Activated CD4-positive, alpha-beta T cell treated with anti-CD3 and anti-CD28 coated beads, Interleukin-2, amount 50 U/mL, for 16 hours (primary cell): ENCODE data around the gene RERE.

Experiments
- DNase-seq: peaks from one replicate; pipeline ENCODE4 v3.0.0-alpha.2; 2020

The RERE gene

GRCh38 chr1:8663090-8663802 is 154.2 kb downstream of the RERE start:
- no peak for DNase-seq

DNA sequence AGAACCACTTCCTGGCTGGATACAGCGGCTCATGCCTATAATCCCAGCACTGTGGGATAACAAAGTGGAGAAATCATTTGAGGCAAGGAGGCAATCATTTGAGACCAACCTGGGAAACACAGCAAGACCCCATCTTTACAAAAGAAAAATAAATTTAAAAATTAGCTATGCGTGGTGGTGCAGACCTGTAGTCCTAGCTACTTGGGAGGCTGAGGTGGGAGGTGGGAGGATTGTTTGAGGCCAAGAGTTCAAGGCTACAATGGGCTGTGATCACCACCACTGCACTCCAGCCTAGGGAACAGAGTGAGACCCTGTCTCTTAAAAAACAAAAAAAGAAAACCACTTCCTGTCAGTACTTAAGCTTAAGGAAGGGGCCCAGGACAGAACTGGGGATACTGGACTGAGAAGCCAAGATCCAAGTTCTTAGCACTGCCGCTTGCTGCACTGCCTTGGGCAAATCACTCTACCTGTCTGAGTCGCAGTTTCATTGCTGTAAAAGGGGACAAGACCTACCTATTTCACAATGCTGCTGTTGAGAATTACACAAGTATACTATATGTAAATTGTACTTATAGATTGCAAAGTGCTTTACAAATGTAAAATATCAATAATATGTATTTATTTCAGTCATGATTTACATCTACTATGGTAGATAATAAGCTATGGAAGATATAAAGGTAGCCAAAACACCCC is 154.9 kb downstream of the RERE start:
- DNase-seq = no peak

DNA sequence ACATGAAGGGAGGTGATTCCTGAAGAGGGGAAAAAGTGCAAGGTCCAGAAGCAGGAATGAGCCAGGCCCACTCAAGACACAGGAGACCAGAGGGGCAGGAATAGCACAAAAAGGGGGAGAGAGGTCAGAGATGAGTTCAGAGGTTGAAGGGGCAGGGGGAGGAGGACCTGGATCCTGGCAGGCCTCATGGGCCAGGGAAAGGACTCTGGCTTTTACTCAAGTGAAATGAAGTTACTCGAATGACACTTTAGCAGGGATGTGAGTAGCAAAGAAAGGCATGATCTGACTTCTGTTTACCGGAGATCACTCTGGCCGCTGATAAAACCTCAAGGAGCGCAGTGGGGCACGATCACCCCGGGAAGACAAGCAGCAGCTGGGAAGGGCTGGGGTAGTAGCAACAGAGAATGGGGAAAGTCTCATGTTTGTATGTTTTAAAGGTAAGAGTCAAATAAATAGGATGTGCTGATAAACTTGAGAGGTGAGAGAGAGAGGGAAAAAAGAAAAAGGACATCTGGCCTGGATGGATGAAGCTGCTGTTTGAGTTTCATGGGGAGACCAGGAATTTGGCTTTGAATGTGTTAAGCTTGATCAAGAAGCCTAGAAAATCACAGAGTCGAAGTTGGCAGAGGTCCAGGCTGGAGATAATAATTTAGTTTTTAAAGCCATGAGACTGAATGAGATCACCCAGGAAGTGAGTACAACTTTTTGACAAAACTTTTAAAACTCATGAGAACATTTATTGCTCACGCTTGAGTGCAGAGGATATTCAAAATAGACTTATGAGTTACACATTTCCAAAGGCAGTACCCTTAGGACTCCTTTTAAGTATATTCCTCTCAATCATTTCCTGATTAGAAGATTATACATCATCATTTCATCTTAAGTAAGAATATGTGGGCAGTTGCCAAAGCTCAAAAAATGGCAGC is 156.0 kb downstream of the RERE start:
- DNase-seq = peak; percentile 43

DNA sequence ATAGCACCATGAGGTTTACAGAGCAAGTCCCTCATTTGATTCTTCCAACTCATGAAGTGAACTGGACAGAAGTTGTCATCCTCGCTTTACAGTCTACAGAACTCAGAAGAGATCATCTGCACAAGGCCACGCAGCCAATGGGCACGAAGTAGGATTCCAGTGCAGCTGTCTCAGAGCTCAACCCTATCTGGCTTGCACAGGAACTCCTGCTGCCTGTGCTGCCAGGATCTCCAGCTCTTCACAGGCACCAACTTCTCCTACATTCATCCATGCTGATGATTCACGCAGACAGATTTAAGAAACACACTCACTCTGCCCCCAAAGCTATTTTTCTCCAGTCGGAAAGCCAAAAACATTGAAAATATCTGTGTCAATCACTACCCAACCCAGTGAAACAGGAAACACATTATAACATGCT is 157.0 kb downstream of the RERE start:
- no peak for DNase-seq

DNA sequence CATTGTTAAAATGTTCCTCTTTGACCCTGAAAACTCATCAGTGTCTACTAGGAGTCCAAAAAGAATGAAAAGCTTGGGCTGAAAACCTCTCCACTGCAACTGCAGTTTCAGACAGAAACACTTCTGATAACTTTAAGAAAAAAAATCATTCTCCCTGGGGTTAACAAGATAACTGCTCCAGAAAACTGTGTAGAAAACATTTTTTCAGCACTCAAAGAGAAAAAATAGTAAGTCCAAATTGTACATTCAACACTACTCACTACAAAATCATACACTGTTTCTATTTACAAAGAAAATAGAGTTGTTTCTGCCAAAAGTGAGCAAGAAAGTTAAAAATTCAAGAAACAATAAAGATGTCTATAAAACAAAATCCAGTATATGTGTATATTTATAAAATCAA is 157.8 kb downstream of the RERE start:
- no peak for DNase-seq

- DNase-seq = no peak
Observed at GRCh38 chr1:8653878-8654277, 163.6 kb downstream of the RERE start.

- DNase-seq = peak; percentile 40
Observed at GRCh38 chr1:8652467-8653046, 164.9 kb downstream of the RERE start.

GRCh38 chr1:8651962-8652361 is 165.5 kb downstream of the RERE start:
- no peak for DNase-seq

- DNase-seq = no peak
Observed at GRCh38 chr1:8651236-8651890, 166.1 kb downstream of the RERE start.

- DNase-seq = no peak
Observed at GRCh38 chr1:8649875-8650274, 167.6 kb downstream of the RERE start.

DNA sequence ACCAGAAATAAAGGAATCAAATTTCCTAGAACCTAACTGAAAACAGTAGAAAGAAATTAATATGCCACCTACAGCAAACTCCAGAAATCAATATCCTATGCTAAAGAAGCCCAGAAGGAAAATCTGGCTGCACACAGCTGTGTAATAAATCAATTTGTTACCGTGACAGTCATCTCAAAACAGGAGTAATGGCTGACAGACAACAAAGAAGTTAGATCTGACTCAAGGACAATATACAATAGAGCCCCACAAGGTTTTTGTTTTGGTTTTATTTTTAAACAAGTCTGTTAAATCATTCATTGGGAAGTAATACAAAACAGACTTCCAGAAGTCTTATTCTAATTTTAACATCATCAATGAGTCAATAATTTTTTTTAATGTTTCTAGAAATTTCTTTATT is 168.4 kb downstream of the RERE start:
- peak; percentile 86 for DNase-seq

- no peak for DNase-seq
Observed at GRCh38 chr1:8646996-8647395, 170.4 kb downstream of the RERE start.

- no peak for DNase-seq
Observed at GRCh38 chr1:8646189-8646588, 171.3 kb downstream of the RERE start.

GRCh38 chr1:8643542-8644536 is 173.6 kb downstream of the RERE start:
- DNase-seq = no peak

DNA sequence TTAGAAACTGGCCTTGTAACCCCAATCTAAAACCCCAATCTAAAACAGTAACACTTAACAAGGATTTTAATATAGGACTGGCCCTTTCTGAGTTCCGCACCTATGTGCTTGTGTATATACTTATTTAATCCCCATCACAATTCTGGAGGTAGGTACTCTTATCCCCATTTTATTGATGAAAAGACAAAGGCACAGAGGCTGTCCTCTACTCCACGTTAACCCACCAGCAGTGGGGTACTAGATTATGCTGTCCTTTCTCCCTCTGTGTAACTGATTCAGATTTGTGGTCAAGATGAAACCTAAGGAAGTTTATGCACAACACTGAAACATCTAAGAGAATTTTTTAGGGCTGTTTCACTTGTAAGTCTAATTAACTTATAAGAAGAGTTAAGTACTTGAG is 175.3 kb downstream of the RERE start:
- no peak for DNase-seq

GRCh38 chr1:8641377-8641997 is 176.0 kb downstream of the RERE start:
- no peak for DNase-seq

DNA sequence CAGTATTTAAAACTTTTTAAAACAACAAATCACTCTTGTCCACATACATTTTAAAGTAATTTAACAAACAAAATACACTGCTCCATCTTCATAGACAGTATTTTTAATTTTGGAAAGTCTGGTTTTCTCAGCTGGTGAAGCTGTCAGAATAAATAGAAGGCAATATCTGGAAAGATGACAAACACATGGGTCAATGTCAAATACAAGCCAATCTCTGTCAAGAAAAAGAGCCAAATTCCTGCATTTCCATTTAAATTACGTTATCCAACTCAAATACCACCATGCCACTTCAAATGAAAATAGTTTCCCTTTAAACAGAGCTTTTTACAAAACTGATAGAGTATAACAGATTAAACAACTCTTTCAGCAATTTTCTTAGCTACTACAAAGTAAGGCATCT is 176.5 kb downstream of the RERE start:
- no peak for DNase-seq

DNA sequence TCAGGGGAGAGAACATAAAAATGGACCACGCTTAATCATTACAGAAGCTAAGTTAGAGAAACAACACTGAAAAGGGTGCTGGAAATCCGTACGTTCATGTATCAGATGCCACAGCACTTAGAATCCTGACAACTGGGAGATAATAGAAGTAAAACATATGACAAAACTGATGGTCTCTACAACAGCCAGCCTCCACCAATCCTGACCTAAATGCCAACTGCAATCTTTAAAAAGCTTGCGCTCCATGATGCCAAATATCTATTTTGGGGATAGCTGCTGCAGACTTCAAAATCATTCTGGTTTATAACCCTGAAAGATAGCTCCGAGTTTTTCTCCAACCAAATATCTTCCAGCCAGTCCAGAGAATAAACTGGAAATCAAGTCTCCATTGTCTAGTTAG is 178.3 kb downstream of the RERE start:
- DNase-seq = no peak

- DNase-seq = no peak
Observed at GRCh38 chr1:8633741-8634501, 183.5 kb downstream of the RERE start.

DNA sequence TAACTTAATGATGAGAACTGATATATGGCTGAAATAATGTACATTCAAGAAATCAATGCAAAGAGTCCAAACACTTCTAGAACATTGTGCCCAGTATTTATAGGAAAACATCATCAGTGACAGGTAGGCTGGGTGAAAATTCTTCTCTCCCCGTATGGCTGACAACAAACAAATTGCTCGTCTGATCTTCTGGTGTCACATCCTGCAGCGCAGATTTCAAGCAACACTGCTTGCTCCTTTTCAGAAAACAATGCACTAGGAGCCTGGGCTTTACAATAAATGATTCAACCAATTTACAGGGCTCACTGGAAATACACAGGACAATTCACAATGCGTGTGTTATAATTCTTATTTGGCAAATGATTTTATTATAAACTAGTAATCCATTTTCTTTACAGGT is 185.3 kb downstream of the RERE start:
- no peak for DNase-seq
